HG03097 (cell line): ENCODE results near the gene NME8.

Experiments used
- ATAC-seq: cut with Tn5 transposase; IDR thresholded peaks from one replicate; pipeline ENCODE4 v1.9.1; 2021; ENCODE audit not compliant: unreplicated experiment, low FRiP score

Gene NME8

GRCh38 chr7:37899712-37900247 lies 51.4 kb downstream of the NME8 start:
- ATAC-seq, result no peak

- ATAC-seq, result no peak
Observed at GRCh38 chr7:37901236-37901827, 52.9 kb downstream of the NME8 start.

- ATAC-seq, result no peak
Observed at GRCh38 chr7:37901890-37902524, 53.6 kb downstream of the NME8 start.

- ATAC-seq, result no peak
Observed at GRCh38 chr7:37908221-37908788, 59.9 kb downstream of the NME8 start.

- ATAC-seq, result no peak
Observed at GRCh38 chr7:37912756-37913155, 64.4 kb downstream of the NME8 start.

GRCh38 chr7:37915438-37915837 lies 67.0 kb downstream of the NME8 start:
- no peak for ATAC-seq

GRCh38 chr7:37916017-37916672 lies 67.7 kb downstream of the NME8 start:
- ATAC-seq, result no peak

- no peak for ATAC-seq
Observed at GRCh38 chr7:37916673-37917660, 68.6 kb downstream of the NME8 start, which contains the start of gene SFRP4. Gene SFRP4, minus strand, starts transcription at chr7:37916817. Its CDS starts 280 bp downstream, at chr7:37916537.

- no peak for ATAC-seq
Observed at GRCh38 chr7:37918526-37918925, 70.1 kb downstream of the NME8 start.

- ATAC-seq, result peak; percentile 61
Observed at GRCh38 chr7:37920305-37920848, 72.0 kb downstream of the NME8 start, which contains the start of gene EPDR1. Gene EPDR1, plus strand, starts transcription at chr7:37920640. Its CDS starts 300 bp downstream, at chr7:37920940.

- ATAC-seq, result peak; percentile 54
Observed at GRCh38 chr7:37920849-37921805, 72.7 kb downstream of the NME8 start.

GRCh38 chr7:37921876-37922275 lies 73.5 kb downstream of the NME8 start:
- no peak for ATAC-seq

- no peak for ATAC-seq
Observed at GRCh38 chr7:37923996-37924395, 75.6 kb downstream of the NME8 start.

- ATAC-seq, result no peak
Observed at GRCh38 chr7:37924491-37925041, 76.2 kb downstream of the NME8 start.

- no peak for ATAC-seq
Observed at GRCh38 chr7:37925620-37926019, 77.2 kb downstream of the NME8 start.

GRCh38 chr7:37927773-37928444 lies 79.5 kb downstream of the NME8 start:
- no peak for ATAC-seq

GRCh38 chr7:37928878-37929277 lies 80.5 kb downstream of the NME8 start:
- ATAC-seq, result no peak
